Gastrocnemius medialis (tissue), 4 donors: Measurements from ENCODE around the gene RNF227. TPM values are rescaled to one million over a fixed set of nuclear protein-coding genes. Genes with fewer than 3 reads are reported as not detected.

ENCODE experiments used
- ATAC-seq, 2 donors: fragments of 150-250 bp; one replicate each; pipeline ENCODE4 v1.9.1; 2016
- DNase-seq, 2 donors: peaks; one replicate each; pipeline ENCODE4 v3.0.0-alpha.2; 2019
- H3K27ac ChIP-seq, 4 donors: fragments of 200-600 bp; sonication (generic); 1 replicate in 1 of 4; 2 replicates in 3 of 4; pipeline ENCODE4 v1.5.1; 2016 to 2018; ENCODE audit warnings: mild to moderate bottlenecking in 2 of 4, moderate library complexity in 1 of 4
- H3K27me3 ChIP-seq, 3 donors: fragments of 200-600 bp; sonication (generic) in 2 of 3; 1 replicate in 1 of 3; 2 replicates in 2 of 3; pipeline versions ENCODE4 v1.5.1 to v1.6.0; 2016 to 2019; ENCODE audit warnings: mild to moderate bottlenecking in 1 of 3, moderate library complexity in 1 of 3
- H3K36me3 ChIP-seq, 2 donors: fragments of 200-600 bp; sonication (generic) in 1 of 2; one replicate each; pipeline ENCODE4 v1.5.1; 2017 to 2018
- H3K4me1 ChIP-seq, 2 donors: fragments of 200-600 bp; sonication (generic) in 1 of 2; one replicate each; pipeline ENCODE4 v1.5.1; 2016 to 2017; ENCODE audit warnings: mild to moderate bottlenecking in 2 of 2
- H3K4me3 ChIP-seq, 4 donors: fragments of 200-600 bp; sonication (generic) in 3 of 4; 1 replicate in 1 of 4; 2 replicates in 3 of 4; pipeline ENCODE4 v1.5.1; 2016 to 2019; ENCODE audit warnings: mild to moderate bottlenecking in 2 of 4
- H3K9me3 ChIP-seq, 3 donors: fragments of 200-600 bp; sonication (generic) in 2 of 3; 1 replicate in 1 of 3; 2 replicates in 2 of 3; pipeline ENCODE4 v1.5.1; 2016 to 2019
- CTCF ChIP-seq, 5 experiments: fragments of 450-650 bp in 3 of 5; fragments of 200-600 bp in 2 of 5; sonication (generic) in 2 of 5; IDR thresholded peaks in 4 of 5; conservative IDR thresholded peaks in 1 of 5; 1 replicate in 4 of 5; 2 replicates in 1 of 5; pipeline ENCODE4 v1.5.1; 2016 to 2019; ENCODE audit warnings: antibody characterized with exemption in 5 of 5, mild to moderate bottlenecking in 3 of 5, moderate library complexity in 3 of 5
- POLR2A ChIP-seq, 2 donors: fragments of 450-650 bp; IDR thresholded peaks; one replicate each; pipeline ENCODE4 v1.6.1; 2017; ENCODE audit warnings: antibody characterized with exemption in 2 of 2, mild to moderate bottlenecking in 2 of 2, moderate library complexity in 2 of 2
- in situ Hi-C, 4 donors: fragments of 200-750 bp; cut with MboI; loops; one replicate each; pipeline versions ENCODE4 v1.15.0 to v1.8.0; 2017; ENCODE audit warnings: low sequenced_read_pairs in 4 of 4
- intact Hi-C: fragments of 100-400 bp; cut with DNase I; formaldehyde crosslinking; loops from one replicate; pipeline ENCODE4 v1.15.1; 2023; ENCODE audit warnings: low total_unique reads
- total RNA-seq, 4 donors: library from RNA; depleted of rRNA; stranded (reverse); fragments of >200 nt; gene quantifications; one replicate each; pipeline versions ENCODE4 v1.1.0 to v1.2.3, GENCODE V29; 2016

Gene RNF227
- 1 to 10 TPM in 1 of 4 donors, under 1 TPM in 2, not detected in 1; 0.51 to 1.2 (median 0.62) TPM for total RNA-seq

- Histone ChIP-seq H3K27me3 (no peaks in the 10 kb centered on the region), H3K36me3 (no peaks in the 10 kb centered on the region), H3K4me3 (peak within 1 kb of the TSS; percentile 79 to 81 (median 80)), H3K9me3 (no peaks in the 10 kb centered on the region), H3K4me1 (peaks cover 17 to 21% of the 10 kb centered on the region in 2 donors), H3K27ac (peak within 1 kb of the TSS; percentile 85 to 92 (median 90))
- DNase-seq: peak; percentile 66 to 78
- in situ Hi-C loops: loop anchor here in 1 of 4 donors (10.0 kb wide), 1 partner anchor 79 kb away; no protein-coding TSS in a partner anchor
- intact Hi-C loops: loop anchor here (1.0 to 5.0 kb wide), 3 partner anchors 17 to 75 kb away; partner anchors contain the start of genes CNTROB, CYB5D1, NAA38 and TMEM88
- peak; percentile 56 to 59 for TF ChIP-seq POLR2A (IDR thresholded peaks at IDR 0.05)
- TF ChIP-seq CTCF (IDR thresholded peaks at IDR 0.05 in 4 of 5, conservative IDR thresholded peaks at IDR 0.05 in 1 of 5): no peak
- peak; percentile 91 to 93 for ATAC-seq
Measured at GRCh38 chr17:7915611-7916384, at the start of gene RNF227. TSS of gene RNF227 (minus strand) at chr17:7916289. CDS start at chr17:7916195, 94 bp downstream.

- ATAC-seq: no peak
Measured at GRCh38 chr17:7961421-7961820, 45.3 kb upstream of the RNF227 start.

GRCh38 chr17:7959503-7960253, 43.6 kb upstream of the RNF227 start:
- DNase-seq: no peak
- no peaks in the 10 kb centered on the region for H3K27me3 ChIP-seq
- no peak for TF ChIP-seq CTCF (IDR thresholded peaks at IDR 0.05 in 4 of 5, conservative IDR thresholded peaks at IDR 0.05 in 1 of 5)
- no peak for TF ChIP-seq POLR2A (IDR thresholded peaks at IDR 0.05)
- intact Hi-C loops: no loop called here
- in situ Hi-C loops: no loop called here
- ATAC-seq: no peak
- no peak overlapping the region for H3K27ac ChIP-seq
- H3K9me3 ChIP-seq: no peaks in the 10 kb centered on the region
- no peaks in the 10 kb centered on the region for H3K4me1 ChIP-seq
- H3K4me3 ChIP-seq: no peak overlapping the region
- H3K36me3 ChIP-seq: no peaks in the 10 kb centered on the region

More at GRCh38 chr17:7961421-7961820, 45.3 kb upstream of the RNF227 start:
- no peaks in the 10 kb centered on the region for H3K4me1 ChIP-seq
- no peak overlapping the region for H3K27ac ChIP-seq
- TF ChIP-seq POLR2A (IDR thresholded peaks at IDR 0.05): no peak
- TF ChIP-seq CTCF (IDR thresholded peaks at IDR 0.05 in 4 of 5, conservative IDR thresholded peaks at IDR 0.05 in 1 of 5): no peak
- intact Hi-C loops: no loop called here
- in situ Hi-C loops: no loop called here
- H3K4me3 ChIP-seq: no peak overlapping the region
- no peaks in the 10 kb centered on the region for H3K9me3 ChIP-seq
- H3K27me3 ChIP-seq: no peaks in the 10 kb centered on the region
- H3K36me3 ChIP-seq: no peaks in the 10 kb centered on the region
- no peak for DNase-seq

DNA sequence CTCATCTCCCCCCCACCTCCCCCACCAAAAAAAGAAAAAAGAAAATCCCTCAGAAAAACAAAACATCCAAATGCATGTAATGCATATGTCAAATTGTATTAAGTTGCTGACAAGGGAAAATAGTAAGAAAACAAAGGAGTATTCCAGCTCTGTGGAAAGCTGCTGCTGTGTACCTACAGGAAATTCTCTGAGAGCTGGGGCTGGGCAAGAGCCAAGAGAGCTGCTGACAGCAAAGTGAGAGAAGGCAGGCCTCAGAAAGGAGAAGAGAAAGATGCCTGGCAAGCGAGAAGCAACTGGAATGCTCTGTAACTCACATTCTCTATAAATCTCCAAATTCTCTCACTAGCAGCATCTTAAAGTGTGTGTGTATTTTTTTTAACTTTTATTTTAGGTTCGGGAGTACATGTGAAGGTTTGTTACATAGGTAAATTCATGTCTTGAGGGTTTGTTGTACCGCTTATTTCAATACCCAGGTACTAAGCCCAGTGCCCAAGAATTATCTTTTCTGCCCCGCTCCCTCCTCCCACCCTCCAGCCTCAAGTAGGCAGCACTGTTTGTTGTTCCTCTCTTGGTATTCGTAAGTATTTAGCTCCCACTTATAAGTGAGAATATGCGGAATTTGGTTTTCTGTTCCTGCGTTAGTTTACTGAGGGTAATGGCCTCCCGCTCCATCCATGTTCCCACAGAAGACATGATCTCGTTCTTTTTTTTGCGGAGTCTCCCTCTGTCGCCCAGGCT, 40.3 kb upstream of the RNF227 start:
- Histone ChIP-seq H3K4me3 (no peak overlapping the region), H3K9me3 (no peaks in the 10 kb centered on the region), H3K4me1 (no peaks in the 10 kb centered on the region), H3K36me3 (no peaks in the 10 kb centered on the region), H3K27me3 (no peaks in the 10 kb centered on the region), H3K27ac (no peak overlapping the region)
- DNase-seq: no peak
- in situ Hi-C loops: no loop called here
- ATAC-seq: no peak
- intact Hi-C loops: no loop called here
- TF ChIP-seq CTCF (IDR thresholded peaks at IDR 0.05 in 4 of 5, conservative IDR thresholded peaks at IDR 0.05 in 1 of 5) (no peak), POLR2A (IDR thresholded peaks at IDR 0.05) (no peak)
